Measurements from ENCODE around the gene KIRREL3.

KIRREL3 gene

GRCh38 chr11:126522606-126523005 is 478.0 kb downstream of the KIRREL3 start:
- DNase-seq = no peak

GRCh38 chr11:126522152-126522551 is 478.4 kb downstream of the KIRREL3 start:
- DNase-seq = no peak

GRCh38 chr11:126521196-126521595 is 479.4 kb downstream of the KIRREL3 start:
- DNase-seq = no peak

GRCh38 chr11:126519764-126520734 is 480.5 kb downstream of the KIRREL3 start:
- no peak for DNase-seq

GRCh38 chr11:126518972-126519690 is 481.4 kb downstream of the KIRREL3 start:
- no peak for DNase-seq

GRCh38 chr11:126518071-126518971 is 482.2 kb downstream of the KIRREL3 start:
- DNase-seq = no peak

- DNase-seq = no peak
Observed at GRCh38 chr11:126515501-126515900, 485.1 kb downstream of the KIRREL3 start.

- no peak for DNase-seq
Observed at GRCh38 chr11:126514061-126514693, 486.4 kb downstream of the KIRREL3 start.

GRCh38 chr11:126512741-126513715 is 487.5 kb downstream of the KIRREL3 start:
- no peak for DNase-seq

- DNase-seq = no peak
Observed at GRCh38 chr11:126512251-126512650, 488.3 kb downstream of the KIRREL3 start.

GRCh38 chr11:126511475-126512115 is 489.0 kb downstream of the KIRREL3 start:
- no peak for DNase-seq

GRCh38 chr11:126510621-126511370 is 489.8 kb downstream of the KIRREL3 start:
- DNase-seq = no peak

GRCh38 chr11:126507646-126508045 is 492.9 kb downstream of the KIRREL3 start:
- DNase-seq = no peak

- DNase-seq = no peak
Observed at GRCh38 chr11:126506789-126507188, 493.8 kb downstream of the KIRREL3 start.

GRCh38 chr11:126502982-126503381 is 497.6 kb downstream of the KIRREL3 start:
- DNase-seq = no peak

GRCh38 chr11:126502159-126502558 is 498.4 kb downstream of the KIRREL3 start:
- DNase-seq = no peak

GRCh38 chr11:126501641-126502040 is 498.9 kb downstream of the KIRREL3 start:
- no peak for DNase-seq

GRCh38 chr11:126500981-126501380 is 499.6 kb downstream of the KIRREL3 start:
- no peak for DNase-seq

GRCh38 chr11:126499131-126499752 is 501.3 kb downstream of the KIRREL3 start:
- no peak for DNase-seq
